K562 (cell line): ENCODE data around the gene ESCO1. TPM values are rescaled to one million over a fixed set of nuclear protein-coding genes. Genes with fewer than 3 reads are reported as not detected.

Experiments
- ATAC-seq: fragments of 200-7000 bp; cut with Tn5 transposase; 3 replicates; pipeline ENCODE4 v1.9.1; 2020; ENCODE audit warnings: moderate library complexity
- BruUV-seq: library from RNA; stranded (reverse); fragments of 400-500 nt; replicated peaks from 2 replicates; lab custom pipeline; 2021; lab: Mats Ljungman, UMichigan
- CTCF ChIA-PET: fragments of 300-600 bp; formaldehyde crosslinking; extraction: SDS; loops from one replicate; lab custom pipeline; 2021; ENCODE audit warnings: low intra/inter-chr PET ratio; lab: Yijun Ruan, JAX
- POLR2A ChIA-PET: fragments of 300-600, 350-650 bp; sonication (Branson Sonifier 250); formaldehyde crosslinking; extraction: SDS; loops from one replicate; lab custom pipeline; 2021; ENCODE audit warnings: antibody characterized with exemption, inconsistent platforms; lab: Yijun Ruan, JAX
- DNase-seq, 4 experiments: peaks; one replicate each; pipeline versions ENCODE4 v3.0.0 to v3.0.0-alpha.2; 2011 to 2018; ENCODE audit warnings: low spot score in 3 of 4, mixed read lengths in 3 of 4; ENCODE audit errors: extremely low read depth in 1 of 4
- FAIRE-seq: peaks from 2 replicates; lab custom pipeline; 2011; peaks lifted over from hg19 to GRCh38; lab: Jason Lieb, UNC
- H2AFZ ChIP-seq: 2 replicates; pipeline ENCODE4 v1.6.0; 2011; ENCODE audit warnings: low read depth, low read length, control low read depth, inconsistent platforms
- H3K27ac ChIP-seq: fragments of 200-600 bp; 3 replicates; pipeline ENCODE4 v1.8.0; 2011; ENCODE audit warnings: low read depth, mild to moderate bottlenecking, control low read depth, inconsistent platforms, low read length, moderate library complexity, mixed read lengths; ENCODE audit errors: extremely low read depth
- H3K27me3 ChIP-seq, 2 experiments: fragments of 300-600 bp in 1 of 2; 2 replicates in 1 of 2; 3 replicates in 1 of 2; pipeline versions ENCODE4 v1.6.0 to v1.8.0; 2011; ENCODE audit warnings: inconsistent platforms in 2 of 2, low read length in 2 of 2, mild to moderate bottlenecking in 1 of 2, mixed read lengths in 1 of 2, moderate library complexity in 1 of 2; ENCODE audit not compliant: control insufficient read depth in 2 of 2, insufficient read depth in 2 of 2
- H3K36me3 ChIP-seq: fragments of 300-600 bp; 3 replicates; pipeline ENCODE4 v1.8.0; 2011; ENCODE audit warnings: mild to moderate bottlenecking, low read length, inconsistent platforms; ENCODE audit not compliant: control insufficient read depth, insufficient read depth
- H3K4me1 ChIP-seq, 2 experiments: fragments of 200-600 bp in 1 of 2; replicated peaks in 1 of 2; 2 replicates in 1 of 2; 3 replicates in 1 of 2; pipeline versions ENCODE4 v1.5.1 to v1.8.0; 2011; ENCODE audit warnings: inconsistent platforms in 2 of 2, low read length in 2 of 2, mild to moderate bottlenecking in 1 of 2, mixed read lengths in 1 of 2, moderate library complexity in 1 of 2; ENCODE audit not compliant: control insufficient read depth in 2 of 2, insufficient read depth in 2 of 2
- H3K4me2 ChIP-seq: 2 replicates; pipeline ENCODE4 v1.6.1; 2011; ENCODE audit warnings: low read length, control low read depth, inconsistent platforms, mixed read lengths; ENCODE audit not compliant: insufficient read depth
- H3K4me3 ChIP-seq: fragments of 200-600 bp; sonication (generic), shearing (Covaris generic); 2 replicates; pipeline ENCODE4 v1.5.1; 2016; ENCODE audit warnings: control low read depth, inconsistent platforms
- H3K79me2 ChIP-seq: fragments of 200-600 bp; 3 replicates; pipeline ENCODE4 v1.8.0; 2011; ENCODE audit warnings: low read length, inconsistent platforms; ENCODE audit not compliant: control insufficient read depth, insufficient read depth
- H3K9ac ChIP-seq, 2 experiments: 2 replicates each; pipeline versions ENCODE4 v1.6.0 to v1.6.1; 2011; ENCODE audit warnings: low read depth in 2 of 2, low read length in 2 of 2, control low read depth in 1 of 2, inconsistent platforms in 1 of 2, mild to moderate bottlenecking in 1 of 2, mixed read lengths in 1 of 2; ENCODE audit not compliant: insufficient read depth in 1 of 2
- H3K9me1 ChIP-seq: one replicate; pipeline ENCODE4 v1.6.0; 2011; ENCODE audit warnings: inconsistent platforms, mild to moderate bottlenecking, low read length, moderate library complexity; ENCODE audit not compliant: control insufficient read depth, insufficient read depth
- H3K9me3 ChIP-seq: replicated peaks from 2 replicates; pipeline ENCODE4 v1.5.1; 2011; ENCODE audit warnings: low read depth, low read length, inconsistent platforms; ENCODE audit not compliant: control insufficient read depth, insufficient read depth
- H4K20me1 ChIP-seq: replicated peaks from 2 replicates; pipeline ENCODE4 v1.6.1; 2011; ENCODE audit warnings: low read length, inconsistent platforms, mixed read lengths; ENCODE audit not compliant: control insufficient read depth, insufficient read depth
- C11orf30 ChIP-seq: fragments of 450-650 bp; IDR thresholded peaks from 2 replicates; pipeline ENCODE4 v1.6.1; 2016; ENCODE audit warnings: low read depth, mild to moderate bottlenecking
- GTF2E2 ChIP-seq: fragments of 200-800 bp; sonication (Bioruptor generic); IDR thresholded peaks from 2 replicates; pipeline ENCODE4 v1.6.1; 2016; ENCODE audit warnings: missing genetic modification characterization, missing compliant biosample characterization
- HSF4 ChIP-seq: fragments of 250-450 bp; sonication (Bioruptor Pico); IDR thresholded peaks from 2 replicates; pipeline ENCODE4 v2.1.2; 2022; ENCODE audit warnings: mild to moderate bottlenecking, moderate library complexity, borderline replicate concordance
- LEF1 ChIP-seq: fragments of 450-650 bp; IDR thresholded peaks from 2 replicates; pipeline ENCODE4 v1.6.1; 2016; ENCODE audit warnings: mild to moderate bottlenecking
- PHTF2 ChIP-seq: fragments of 250-450 bp; sonication (Bioruptor Pico); IDR thresholded peaks from 2 replicates; pipeline ENCODE4 v1.5.0; 2021; ENCODE audit warnings: mild to moderate bottlenecking
- RCOR1 ChIP-seq, 2 experiments: IDR thresholded peaks; 2 replicates each; pipeline ENCODE4 v1.6.1; 2012; ENCODE audit warnings: low read depth in 2 of 2, low read length in 2 of 2, borderline replicate concordance in 1 of 2, improper control_type of control experiment in 1 of 2
- SMAD2 ChIP-seq: fragments of 150-350 bp; IDR thresholded peaks from 2 replicates; pipeline ENCODE4 v1.6.1; 2014; ENCODE audit warnings: low read depth, mild to moderate bottlenecking, low read length
- ZBTB26 ChIP-seq: fragments of 450-650 bp; formaldehyde crosslinking; IDR thresholded peaks from 2 replicates; pipeline ENCODE4 v1.4.0; 2022; ENCODE audit warnings: missing genetic modification characterization
- ZBTB49 ChIP-seq: sonication (generic); formaldehyde crosslinking; IDR thresholded peaks from 2 replicates; pipeline ENCODE4 v1.8.0; 2022; ENCODE audit warnings: missing genetic modification reagents, mild to moderate bottlenecking, borderline replicate concordance
- WGBS: fragments of 100-300 bp; shearing (Covaris generic); methylation state at CpG from one replicate; pipeline ENCODE4 v1.1.6; 2016; ENCODE audit warnings: low coverage, mixed read lengths; ENCODE audit not compliant: insufficient coverage; ENCODE audit errors: missing lambda C conversion rate; 5-methylcytosine and 5-hydroxymethylcytosine counted together
- in situ Hi-C: fragments of 300-500 bp; cut with MboI; formaldehyde crosslinking; loops from 4 replicates; pipeline ENCODE4 v1.15.0; 2018; ENCODE audit warnings: inconsistent platforms, mixed read lengths
- intact Hi-C: fragments of 100-400 bp; cut with micrococcal nuclease; formaldehyde crosslinking; loops from 2 replicates; pipeline ENCODE4 v1.14.2; 2022
- polyA plus RNA-seq, 8 experiments: library from polyadenylated mRNA; depleted of rRNA in 4 of 8; stranded (reverse) in 5 of 8; unstranded in 3 of 8; fragments of >200 nt; fragmentation: Nextera tagmentation in 2 of 8; fragmentation: Illumina TruSeq in 1 of 8; extraction: Ambion mirVana in 2 of 8; extraction: Trizol in 1 of 8; gene quantifications; 2 replicates each; pipeline versions ENCODE4 v1.2.1 to v1.2.3, GENCODE V29; 2011 to 2014; ENCODE audit warnings: inconsistent platforms in 1 of 8, missing spikeins in 1 of 8
- total RNA-seq, 7 experiments: library from RNA; depleted of rRNA in 6 of 7; stranded (reverse); fragments of >200 nt in 6 of 7; fragmentation: Illumina TruSeq in 2 of 7; extraction: Trizol in 2 of 7; gene quantifications; 2 replicates each; pipeline versions ENCODE4 v1.2.1 to v1.2.3, GENCODE V29; 2011 to 2021; ENCODE audit warnings: low replicate concordance in 1 of 7

ESCO1 gene
- total and polyA plus RNA-seq, 9 of the 15 experiments (the other 6 are each of a cell fraction or from before 2014, with no cell fraction given), result 15.0 to 31.3 (median 19.6) TPM

DNA sequence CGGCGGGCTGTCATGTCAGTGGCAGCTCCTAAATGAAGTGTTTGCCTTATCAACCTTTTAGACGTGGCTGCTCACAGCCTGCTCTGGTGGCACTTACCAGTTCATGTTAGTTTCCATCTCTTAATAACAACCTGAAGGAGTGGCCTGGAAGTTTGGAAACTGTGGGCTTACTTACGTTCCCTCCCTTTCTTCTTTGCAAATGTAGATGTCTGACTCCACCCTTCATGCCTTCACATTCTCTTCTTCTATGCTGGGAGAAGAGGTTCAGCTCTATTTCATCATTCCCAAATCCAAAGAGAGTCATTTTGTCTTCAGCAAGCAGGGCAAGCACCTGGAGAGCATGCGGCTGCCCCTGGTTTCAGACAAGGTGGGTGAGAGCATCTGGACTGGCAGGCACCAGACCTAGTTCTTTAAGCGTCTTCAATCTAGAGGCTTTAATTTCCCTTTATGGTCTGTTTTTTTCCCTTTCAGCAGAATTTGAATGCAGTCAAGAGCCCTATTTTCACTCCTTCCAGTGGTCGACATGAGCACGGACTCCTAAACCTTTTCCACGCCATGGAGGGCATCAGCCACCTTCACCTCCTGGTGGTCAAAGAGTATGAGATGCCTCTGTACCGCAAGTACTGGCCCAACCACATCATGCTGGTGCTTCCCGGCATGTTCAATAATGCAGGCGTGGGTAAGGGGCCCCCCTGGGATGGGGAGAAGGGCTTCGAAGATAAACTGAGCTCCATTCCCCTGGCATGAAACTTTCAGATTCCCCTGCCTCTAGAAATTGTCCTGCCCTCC is 92.4 kb downstream of the ESCO1 start (continued):
- TF ChIP-seq ZBTB49 (no peak), C11orf30 (no peak), GTF2E2 (tag) (no peak), HSF4 (CRISPR knock-in tag) (no peak)

DNA sequence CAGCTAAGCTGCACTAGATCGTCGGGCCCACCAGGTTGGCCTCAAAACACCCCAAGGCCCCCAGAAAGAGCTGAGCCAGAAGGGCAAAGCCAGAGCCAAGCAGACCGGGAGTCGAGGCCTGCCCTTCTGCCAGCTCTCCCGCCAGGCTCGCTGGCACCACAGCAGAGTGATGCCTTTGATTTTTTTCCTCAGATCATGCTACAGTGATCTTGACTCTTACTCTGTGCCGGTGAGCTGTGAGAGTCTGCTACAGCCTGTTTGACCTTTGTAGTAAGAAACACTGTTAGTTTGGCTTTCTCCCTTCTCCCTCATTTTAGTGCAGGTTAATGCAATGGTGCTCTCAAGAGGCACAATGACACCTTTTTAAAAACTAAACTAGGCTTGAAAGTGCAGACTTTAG is 97.8 kb downstream of the ESCO1 start:
- DNase-seq (no peak), ATAC-seq (no peak), FAIRE-seq (no peak)
- no peak overlapping the region for H3K9ac ChIP-seq
- CTCF ChIA-PET, result no interaction called here
- H3K4me3 ChIP-seq, result no peak overlapping the region
- no TSS peak for BruUV-seq
- peaks cover 0 to 6% of the 10 kb centered on the region in 2 experiments; a peak in 2 of 5 replicates for H3K4me1 ChIP-seq
- H3K9me3 ChIP-seq, result no peaks in the 10 kb centered on the region
- H4K20me1 ChIP-seq, result no peaks in the 10 kb centered on the region
- no peaks in the 10 kb centered on the region for H3K36me3 ChIP-seq
- H3K9me1 ChIP-seq, result no peaks in the 10 kb centered on the region
- H3K4me2 ChIP-seq, result no peak overlapping the region
- 6% methylated on average over 7 of the region's 7 CpGs for WGBS
- H3K27me3 ChIP-seq, result peaks cover 33 to 55% of the 10 kb centered on the region in 2 experiments
- in situ Hi-C loops (no loop called here), intact Hi-C loops (no loop called here)
- no peak overlapping the region for H3K27ac ChIP-seq
- H2AFZ ChIP-seq, result no peak overlapping the region
- H3K79me2 ChIP-seq, result no peaks in the 10 kb centered on the region
- POLR2A ChIA-PET, result interaction anchor here (0.6 to 1.2 kb wide), 2 partner anchors 14 to 370 kb away, joined by 3 read pairs; no protein-coding TSS in a partner anchor
- TF ChIP-seq SMAD2 (no peak), GTF2E2 (tag) (no peak), LEF1 (no peak), ZBTB26 (CRISPR knock-in tag) (no peak), RCOR1 (IDR thresholded peaks at IDR 0.05; ENCODE audit: borderline replicate concordance in 1 of 2, low read depth in 2 of 2, low read length in 2 of 2) (no peak), PHTF2 (no peak)
